Measurements from ENCODE around the gene SIAH3. TPM values are rescaled to one million over a fixed set of nuclear protein-coding genes. Genes with fewer than 3 reads are reported as not detected.

The SIAH3 gene
- total RNA-seq, 1 experiment from 2014 or later, result not detected

DNA sequence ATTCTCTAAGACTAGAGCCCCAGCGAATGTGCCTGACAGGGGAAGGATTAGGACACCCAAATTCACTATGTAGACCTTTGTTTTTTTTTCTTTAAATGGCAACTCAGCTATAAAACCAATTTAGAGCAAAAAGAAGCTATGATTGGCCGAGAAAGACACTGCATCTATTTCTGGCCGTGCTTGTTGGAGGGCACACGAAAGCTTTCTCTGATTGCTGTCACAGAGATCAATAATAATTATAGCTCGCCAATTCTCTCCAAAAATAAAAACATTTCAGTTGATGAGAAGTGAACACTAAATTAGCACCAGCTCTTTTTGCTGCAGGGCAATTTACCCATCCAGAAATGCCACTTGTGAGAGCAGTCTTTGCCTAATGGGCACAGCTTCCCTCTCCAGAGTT lies 118.2 kb downstream of the SIAH3 start:
- peaks cover 2% of the 10 kb centered on the region in 2 experiments; a peak in 2 of 4 replicates for H3K4me1 Mint-ChIP-seq
- Histone ChIP-seq H3K79me2 (ENCODE audit: insufficient read depth, low read length) (no peaks in the 10 kb centered on the region), H2BK20ac (ENCODE audit: low read depth, low read length, poor library complexity, severe bottlenecking) (no peak overlapping the region), H4K20me1 (ENCODE audit: control insufficient read depth, insufficient read depth, insufficient read length) (no peaks in the 10 kb centered on the region), H3K4ac (ENCODE audit: low read depth, low read length) (no peak overlapping the region), H2AFZ (ENCODE audit: low read length) (no peak overlapping the region), H3K23ac (ENCODE audit: insufficient read length, low read depth, low read length) (no peak overlapping the region), H3K27me3 (ENCODE audit: insufficient read depth, low read length) (no peaks in the 10 kb centered on the region), H3K9me3 (ENCODE audit: control insufficient read depth, low read depth, low read length) (no peaks in the 10 kb centered on the region), H3K4me1 (ENCODE audit: insufficient read depth, low read length) (no peaks in the 10 kb centered on the region), H4K5ac (ENCODE audit: insufficient read length, low read depth, low read length) (no peak overlapping the region), H2AK5ac (ENCODE audit: insufficient read length, low read length) (no peak overlapping the region), H2BK120ac (ENCODE audit: low read depth, low read length, poor library complexity, severe bottlenecking) (no peak overlapping the region), H3K27ac (ENCODE audit: insufficient read length, low read depth, low read length) (no peak overlapping the region), H2BK15ac (ENCODE audit: low read depth, low read length) (no peak overlapping the region), H3K56ac (ENCODE audit: insufficient read length, low read depth, low read length) (no peak overlapping the region), H3K79me1 (ENCODE audit: insufficient read depth, low read depth, low read length, poor library complexity, severe bottlenecking) (no peaks in the 10 kb centered on the region), H4K91ac (ENCODE audit: insufficient read length, low read depth, low read length) (no peak overlapping the region), H3K18ac (ENCODE audit: insufficient read length, low read depth, low read length) (no peak overlapping the region), H4K8ac (replicated peaks; ENCODE audit: insufficient read length, low read depth, low read length) (no peak overlapping the region), H2BK12ac (ENCODE audit: insufficient read length, low read depth, low read length) (no peak overlapping the region), H3K4me2 (ENCODE audit: insufficient read depth, insufficient read length, low read length) (no peak overlapping the region), H3T11ph (ENCODE audit: low read length) (no peak overlapping the region), H2BK5ac (ENCODE audit: insufficient read length, low read length) (no peak overlapping the region), H3K23me2 (ENCODE audit: insufficient read length, low read depth, low read length, poor library complexity, severe bottlenecking) (no peaks in the 10 kb centered on the region), H3K14ac (ENCODE audit: insufficient read depth, low read length) (no peak overlapping the region), H3K9ac (ENCODE audit: extremely low read depth, insufficient read length, low read length) (no peak overlapping the region)
- no peak overlapping the region for H3K4me3 Mint-ChIP-seq
- peaks cover 3% of the 10 kb centered on the region in 2 experiments; a peak in 3 of 5 replicates for H3K9me3 Mint-ChIP-seq
- DNase-seq, result no peak
- no peak overlapping the region for H3K27ac Mint-ChIP-seq
- no peak for TF ChIP-seq CTCF (conservative IDR thresholded peaks at IDR 0.05)
- WGBS (ENCODE audit: extremely low coverage, insufficient read length, low lambda C conversion rate), result no CpG with 5 or more reads among the region's 5 CpGs
- 0 out of 7 replicates have a peak, but pooled peaks cover 0 to 1% (median 0%) of the 10 kb centered on the region in 3 experiments for H3K36me3 Mint-ChIP-seq (ENCODE audit: insufficient read depth in 1 of 3, low read depth in 3 of 3)
- H3K27me3 Mint-ChIP-seq (ENCODE audit: low read depth), result peaks cover 5% of the 10 kb centered on the region; the same call in 1 of the 2 replicates
